Fibroblast of the aortic adventitia (primary cell): ENCODE measurements around the gene LRRC31. TPM values are rescaled to one million over a fixed set of nuclear protein-coding genes. Genes with fewer than 3 reads are reported as not detected.
A peak's percentile ranks its signal among the peaks of the same experiment; 100 is the strongest.

Source experiments
- DNase-seq: peaks from one replicate; pipeline ENCODE4 v3.0.0-alpha.2; 2010; ENCODE audit warnings: low read depth
- H3K4me3 ChIP-seq: 2 replicates; pipeline ENCODE4 v1.5.1; 2011; ENCODE audit warnings: low read depth, mild to moderate bottlenecking, control low read depth, low read length, moderate library complexity
- total RNA-seq: library from RNA; depleted of rRNA; stranded (reverse); fragments of >200 nt; gene quantifications from 2 replicates; pipeline ENCODE4 v1.2.3, GENCODE V29; 2012; ENCODE audit warnings: low replicate concordance
- TF ChIP-seq, protein P1 (sequence below): IDR thresholded peaks from 2 replicates; pipeline ENCODE4 v1.5.1; 2011; ENCODE audit warnings: mild to moderate bottlenecking, low read length, control low read depth, inconsistent platforms; ENCODE audit not compliant: insufficient read depth

The LRRC31 gene
- total RNA-seq, 1 donor: not detected

DNA sequence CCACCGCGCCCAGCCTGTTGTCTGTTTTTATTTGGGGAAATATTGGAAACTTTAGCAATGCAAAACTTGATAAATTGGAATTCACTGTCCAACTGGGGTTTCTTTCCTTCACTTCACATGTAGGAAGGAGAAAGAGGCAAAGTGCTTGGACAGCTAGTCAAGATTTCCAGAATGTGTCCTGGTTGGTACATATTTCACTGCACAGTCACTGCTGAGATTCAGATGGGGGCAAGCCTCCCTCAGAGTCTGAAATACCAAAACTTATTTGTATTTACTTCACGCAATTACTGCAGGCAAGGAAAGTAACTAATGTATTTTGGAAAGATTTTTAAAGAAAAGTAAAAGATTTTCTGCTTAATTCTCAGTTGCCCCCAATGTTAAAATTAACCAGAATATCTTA lies 21.0 kb downstream of the LRRC31 start:
- TF ChIP-seq, protein P1, sequence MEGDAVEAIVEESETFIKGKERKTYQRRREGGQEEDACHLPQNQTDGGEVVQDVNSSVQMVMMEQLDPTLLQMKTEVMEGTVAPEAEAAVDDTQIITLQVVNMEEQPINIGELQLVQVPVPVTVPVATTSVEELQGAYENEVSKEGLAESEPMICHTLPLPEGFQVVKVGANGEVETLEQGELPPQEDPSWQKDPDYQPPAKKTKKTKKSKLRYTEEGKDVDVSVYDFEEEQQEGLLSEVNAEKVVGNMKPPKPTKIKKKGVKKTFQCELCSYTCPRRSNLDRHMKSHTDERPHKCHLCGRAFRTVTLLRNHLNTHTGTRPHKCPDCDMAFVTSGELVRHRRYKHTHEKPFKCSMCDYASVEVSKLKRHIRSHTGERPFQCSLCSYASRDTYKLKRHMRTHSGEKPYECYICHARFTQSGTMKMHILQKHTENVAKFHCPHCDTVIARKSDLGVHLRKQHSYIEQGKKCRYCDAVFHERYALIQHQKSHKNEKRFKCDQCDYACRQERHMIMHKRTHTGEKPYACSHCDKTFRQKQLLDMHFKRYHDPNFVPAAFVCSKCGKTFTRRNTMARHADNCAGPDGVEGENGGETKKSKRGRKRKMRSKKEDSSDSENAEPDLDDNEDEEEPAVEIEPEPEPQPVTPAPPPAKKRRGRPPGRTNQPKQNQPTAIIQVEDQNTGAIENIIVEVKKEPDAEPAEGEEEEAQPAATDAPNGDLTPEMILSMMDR: no peak
- DNase-seq: no peak
- no peak overlapping the region for H3K4me3 ChIP-seq

GRCh38 chr3:169847896-169848295 lies 21.8 kb downstream of the LRRC31 start:
- no peak for DNase-seq
- TF ChIP-seq, protein P1: no peak
- H3K4me3 ChIP-seq: no peak overlapping the region

DNA sequence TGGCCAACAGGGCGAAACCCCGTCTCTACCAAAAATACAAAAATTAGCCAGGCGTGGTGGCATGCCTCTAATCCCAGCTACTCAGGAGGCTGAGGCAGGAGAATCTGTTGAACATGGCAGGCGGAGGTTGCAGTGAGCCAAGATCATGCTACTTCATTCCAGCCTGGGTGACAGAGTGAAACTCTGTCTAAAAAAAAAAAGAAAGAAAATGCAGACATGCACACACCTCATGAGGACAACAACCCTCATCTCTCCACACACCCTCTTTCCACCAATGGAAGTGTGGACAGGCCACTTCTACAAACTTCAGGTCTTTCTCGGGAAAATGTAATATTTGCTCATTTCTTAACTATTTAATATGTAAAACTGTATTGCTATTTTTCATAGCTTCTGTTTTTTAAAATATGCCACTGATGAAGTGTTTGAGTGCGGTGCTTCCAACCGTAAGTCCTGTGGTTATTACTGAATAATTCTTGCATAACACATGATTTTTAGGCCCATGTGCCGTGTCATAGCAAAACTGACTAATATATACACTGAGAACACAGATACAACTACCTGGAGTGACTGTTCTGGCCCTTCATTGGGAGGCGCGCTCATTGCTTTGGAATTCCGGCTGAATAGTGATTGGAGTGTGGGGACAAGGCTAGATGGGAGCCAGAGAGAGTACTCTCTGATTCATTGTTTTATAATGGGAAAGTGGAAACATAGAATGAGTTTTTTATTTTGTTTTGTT lies 23.1 kb downstream of the LRRC31 start:
- TF ChIP-seq, protein P1: no peak
- H3K4me3 ChIP-seq: no peak overlapping the region
- DNase-seq: peak; percentile 56

DNA sequence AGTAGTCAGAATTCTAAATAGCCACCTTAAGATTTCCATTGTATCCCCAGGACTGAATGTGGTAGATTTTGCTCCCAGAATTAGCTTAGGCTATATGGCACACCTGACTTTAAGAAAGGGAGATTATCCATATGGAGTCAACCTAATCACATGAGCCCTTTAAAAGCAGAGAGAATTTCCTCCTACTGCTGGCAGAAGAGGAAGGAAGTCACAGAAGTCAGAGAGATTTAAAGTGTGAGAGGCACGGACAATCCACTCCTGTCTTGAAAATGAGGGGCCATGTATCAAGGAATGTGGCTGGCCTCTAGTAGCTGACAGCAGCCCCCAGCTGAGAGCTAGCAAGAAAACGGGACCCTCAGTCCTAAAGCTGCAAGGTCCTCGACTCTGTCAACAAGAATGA lies 26.8 kb downstream of the LRRC31 start:
- no peak overlapping the region for H3K4me3 ChIP-seq
- TF ChIP-seq, protein P1: no peak
- DNase-seq: no peak

DNA sequence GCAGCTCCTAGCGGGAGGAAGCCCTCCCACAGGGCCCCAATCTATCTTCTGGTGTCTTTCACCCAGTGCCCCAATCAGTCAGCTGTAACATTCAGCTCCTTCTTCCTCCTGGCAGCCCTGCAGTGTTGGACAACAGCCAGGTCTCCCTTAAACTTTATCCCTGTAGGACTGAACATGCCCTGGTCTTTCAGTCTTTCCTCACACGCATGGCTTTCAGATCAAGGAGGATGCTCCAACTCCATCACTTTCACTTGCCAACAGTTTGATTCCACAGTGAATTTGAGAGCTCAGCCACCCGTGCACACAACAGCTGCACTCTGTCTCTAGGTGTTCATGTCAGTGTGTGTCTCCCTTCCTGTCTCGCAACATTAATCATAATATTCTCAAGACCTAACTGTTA lies 28.6 kb downstream of the LRRC31 start:
- TF ChIP-seq, protein P1: no peak
- DNase-seq: peak; percentile 27

GRCh38 chr3:169838511-169839030 lies 31.2 kb downstream of the LRRC31 start:
- no peak overlapping the region for H3K4me3 ChIP-seq
- TF ChIP-seq, protein P1: no peak
- no peak for DNase-seq

More for the DNA sequence above, 28.6 kb downstream of the LRRC31 start:
- H3K4me3 ChIP-seq: no peak overlapping the region
